HepG2 (cell line): ENCODE results near the gene ANAPC5.

Source experiments
- MAFK ChIP-seq, 2 experiments: IDR thresholded peaks in 1 of 2; conservative IDR thresholded peaks in 1 of 2; 2 replicates each; pipeline ENCODE4 v1.6.1; 2011; ENCODE audit warnings: improper control_type of control experiment in 2 of 2, low read length in 2 of 2
- RAD21 ChIP-seq: fragments of 450-650 bp; formaldehyde crosslinking; IDR thresholded peaks from 2 replicates; pipeline ENCODE4 v1.5.0; 2020; ENCODE audit warnings: mild to moderate bottlenecking
- RELA ChIP-seq: sonication (generic); formaldehyde crosslinking; IDR thresholded peaks from 2 replicates; pipeline ENCODE4 v1.4.0; 2020; ENCODE audit warnings: missing genetic modification reagents

- no peak for TF ChIP-seq MAFK (conservative IDR thresholded peaks at IDR 0.05 in 1 of 2, IDR thresholded peaks at IDR 0.05 in 1 of 2; ENCODE audit: low read length in 2 of 2)
- TF ChIP-seq RAD21 (CRISPR knock-in tag), result no peak
- no peak for TF ChIP-seq RELA (CRISPR knock-in tag)
Measured at GRCh38 chr12:121328620-121329019, 23.6 kb downstream of the ANAPC5 start.
